GM18520 (cell line): ENCODE data around the gene RAET1L.
"Not testable (repeated sequence)": the region's sequence is repeated elsewhere in the genome, so short reads cannot be mapped to it uniquely, and the experiment has no call there.

Experiments
- ATAC-seq: cut with Tn5 transposase; IDR thresholded peaks from one replicate; pipeline ENCODE4 v1.9.1; 2021; ENCODE audit not compliant: unreplicated experiment

Gene RAET1L

DNA sequence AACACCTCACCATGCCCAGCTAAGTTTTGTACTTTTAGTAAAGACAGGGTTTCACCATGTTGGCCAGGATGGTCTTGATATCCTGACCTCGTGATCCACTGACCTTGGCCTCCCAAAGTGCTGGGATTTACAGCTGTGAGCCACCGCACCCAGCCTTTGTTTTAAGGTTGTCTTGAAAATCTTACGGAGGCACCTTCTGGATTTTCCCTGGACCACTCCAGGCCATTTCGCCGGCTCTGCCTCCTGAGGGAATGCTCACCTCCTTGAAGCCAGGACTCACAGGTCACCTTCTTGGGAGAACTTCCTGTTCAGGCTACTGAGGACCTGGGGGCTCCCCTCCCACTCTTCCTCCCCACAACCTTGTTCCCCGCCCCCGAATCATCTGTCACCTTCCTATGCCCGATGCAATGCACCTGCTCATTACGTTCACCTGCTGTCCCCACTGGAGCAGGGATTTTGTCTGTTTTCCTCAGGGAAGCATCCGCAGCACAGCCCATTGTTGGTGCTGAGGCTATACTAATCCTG is 19.4 kb upstream of the RAET1L start:
- ATAC-seq: no peak

- ATAC-seq: no peak
Measured at GRCh38 chr6:150043501-150044412, 18.4 kb upstream of the RAET1L start.

GRCh38 chr6:150043096-150043495 is 17.8 kb upstream of the RAET1L start:
- ATAC-seq: no peak

DNA sequence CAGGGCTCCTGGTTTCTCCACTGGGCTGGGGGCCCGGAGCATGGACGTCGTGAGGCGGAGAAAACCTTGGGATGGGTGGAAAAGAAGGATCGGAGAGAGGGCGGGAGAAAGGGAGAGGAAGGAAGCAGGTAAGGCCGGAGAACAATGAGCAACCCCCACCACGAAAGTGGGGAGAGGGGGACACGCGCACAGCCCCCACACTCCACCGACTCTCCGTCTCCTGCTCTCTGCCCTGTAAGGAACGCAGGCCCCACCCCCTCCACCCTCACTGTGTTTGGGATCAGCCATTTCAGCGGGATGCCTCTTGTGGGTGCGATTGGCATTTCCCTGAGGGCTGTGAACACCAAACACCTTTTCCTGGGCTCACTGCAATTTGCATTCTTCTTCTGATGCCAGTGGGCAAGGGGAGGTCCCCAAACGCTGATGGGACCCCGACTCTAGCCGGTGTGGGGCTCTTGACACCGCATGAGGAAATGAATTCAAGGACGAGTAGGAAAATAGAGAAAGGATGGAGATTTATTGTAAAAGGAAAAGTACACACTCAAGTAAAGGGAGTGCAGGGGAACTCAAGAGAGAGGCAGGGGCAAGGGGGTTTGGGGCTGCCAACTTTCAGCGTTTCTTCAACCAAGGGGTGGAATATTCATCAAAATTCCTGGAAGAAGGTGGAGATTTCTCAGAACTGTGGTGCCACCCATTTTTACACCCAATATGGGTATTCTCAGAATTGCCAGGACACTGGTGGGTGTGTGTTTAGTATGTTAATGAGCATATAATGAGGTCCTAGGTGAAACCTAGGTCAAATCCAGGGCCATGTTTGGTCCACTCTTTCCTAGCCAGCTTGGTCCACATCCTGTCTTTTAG is 13.1 kb upstream of the RAET1L start:
- ATAC-seq: no peak

GRCh38 chr6:150037526-150038201 is 12.3 kb upstream of the RAET1L start:
- no peak for ATAC-seq

DNA sequence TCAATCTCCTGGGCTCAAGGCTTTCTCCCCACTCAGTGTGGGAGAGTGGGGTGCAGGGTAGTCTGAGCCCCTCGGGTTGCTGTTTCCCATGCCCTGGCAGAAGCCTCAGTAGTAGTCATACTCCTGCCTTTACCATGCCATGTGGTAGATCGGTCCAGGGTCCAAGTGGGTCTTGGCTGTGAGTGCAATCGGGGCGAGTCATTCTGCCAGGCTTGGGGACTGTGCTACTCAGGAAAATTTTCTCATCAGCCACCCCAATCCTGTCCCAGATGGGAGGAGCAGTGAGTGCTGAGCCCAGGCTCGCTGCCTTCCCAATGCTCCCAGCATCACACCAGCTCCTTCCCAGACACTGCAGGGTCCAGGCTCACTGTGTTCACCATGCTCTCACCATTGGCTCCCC is 10.7 kb upstream of the RAET1L start:
- ATAC-seq: no peak

- no peak for ATAC-seq
Measured at GRCh38 chr6:150033207-150033771, 8.0 kb upstream of the RAET1L start.

- no peak for ATAC-seq
Measured at GRCh38 chr6:150032598-150032997, 7.3 kb upstream of the RAET1L start.

DNA sequence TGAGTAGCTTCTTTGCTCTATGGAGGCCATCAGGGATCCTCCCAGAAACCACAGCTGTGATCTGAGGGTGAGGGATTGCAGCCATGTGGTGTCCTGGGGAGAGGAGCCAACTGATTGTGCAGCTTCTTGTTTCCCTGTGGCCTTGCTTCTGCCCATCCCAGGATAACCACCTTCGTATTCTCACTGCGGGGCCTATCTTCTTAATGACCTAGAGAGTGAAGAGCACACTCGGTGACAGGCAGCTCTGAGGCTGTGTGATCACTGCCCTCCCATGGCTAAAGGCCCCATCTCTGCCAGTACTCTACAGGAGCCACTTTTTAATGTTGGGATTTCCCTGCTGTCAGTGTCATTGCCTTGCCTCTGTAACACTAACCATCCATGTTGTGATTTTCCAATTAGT is 5.3 kb upstream of the RAET1L start:
- ATAC-seq: no peak

DNA sequence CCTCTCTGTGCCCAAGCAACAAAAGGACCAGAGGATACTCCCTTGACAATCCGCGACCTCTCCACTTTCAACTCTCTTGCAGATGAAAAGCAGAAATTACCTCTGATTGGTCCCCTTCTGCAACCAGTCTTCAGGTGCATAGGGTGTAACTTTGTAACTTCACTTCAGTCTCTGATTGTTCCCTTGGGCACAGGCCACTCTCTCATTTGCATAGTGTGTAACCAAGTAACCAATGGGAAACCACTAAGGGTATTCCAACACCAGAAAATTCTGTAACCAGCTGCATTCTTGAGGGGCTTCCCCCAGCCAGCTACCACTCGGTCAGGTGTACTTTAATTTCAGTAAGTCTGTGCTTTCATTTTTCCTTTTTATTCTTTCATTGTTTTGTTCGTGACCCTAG is 4.4 kb upstream of the RAET1L start:
- ATAC-seq: no peak

- ATAC-seq: no peak
Measured at GRCh38 chr6:150029276-150029675, 3.9 kb upstream of the RAET1L start.

DNA sequence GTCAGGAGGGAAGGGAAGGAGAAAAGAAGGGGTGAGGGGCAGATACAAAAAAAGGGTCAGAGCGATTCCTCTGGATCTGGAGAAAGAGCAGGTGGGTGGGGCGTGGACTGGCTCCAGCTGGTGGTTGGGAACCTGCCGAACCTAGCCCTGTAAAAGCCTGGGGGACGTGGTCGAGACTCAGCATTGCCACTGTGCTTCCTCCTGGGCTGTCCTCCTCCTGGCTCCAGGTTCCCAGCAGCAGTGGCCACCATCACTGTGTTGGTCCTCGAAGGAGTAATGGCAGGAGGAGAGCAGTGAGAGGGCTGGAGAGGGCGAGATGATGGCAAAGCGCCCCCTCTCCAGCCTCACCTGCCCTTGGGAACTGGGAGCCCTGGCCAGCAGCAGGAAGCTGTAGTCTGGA is 3.5 kb upstream of the RAET1L start:
- no peak for ATAC-seq

DNA sequence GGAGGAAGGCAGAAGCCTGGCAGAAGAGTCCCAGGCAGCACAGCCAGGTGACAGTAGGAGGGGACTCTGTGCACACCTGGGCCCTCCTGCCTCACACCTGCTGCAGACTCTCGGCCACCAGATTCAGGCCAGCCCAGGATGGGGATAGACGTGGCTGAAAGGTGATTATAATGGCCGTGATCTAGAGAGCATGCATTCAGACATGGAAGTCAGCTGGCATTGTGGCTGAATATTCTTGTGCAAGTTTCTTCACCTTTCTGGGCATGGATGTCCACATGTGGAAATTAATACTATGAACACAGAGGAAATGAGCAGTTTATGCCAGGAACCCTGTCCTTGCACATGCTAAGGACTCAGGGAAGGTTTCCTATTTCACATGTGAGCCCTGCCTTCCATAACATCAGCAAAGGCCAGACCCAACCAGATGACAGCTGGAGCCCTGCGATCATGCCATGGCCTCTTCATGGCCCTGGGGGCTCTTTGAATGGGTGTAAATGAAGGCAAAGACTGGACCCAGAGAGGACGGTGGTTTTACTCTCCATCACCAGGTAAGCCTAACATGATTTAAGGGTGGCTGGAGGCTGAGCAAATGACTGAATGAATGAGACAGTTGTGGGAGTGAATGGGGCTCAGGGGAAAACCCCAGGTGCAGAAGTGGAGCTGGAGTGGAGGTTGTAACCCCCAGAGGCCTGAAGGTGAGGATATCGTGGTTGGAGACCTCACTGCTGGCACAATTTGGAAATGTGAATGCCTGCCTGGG is 2.7 kb upstream of the RAET1L start:
- ATAC-seq: no peak

GRCh38 chr6:150026976-150027805 is 1.9 kb upstream of the RAET1L start:
- ATAC-seq: no peak

- no peak for ATAC-seq
Measured at GRCh38 chr6:150024646-150025155, 631 bp downstream of the RAET1L start.

DNA sequence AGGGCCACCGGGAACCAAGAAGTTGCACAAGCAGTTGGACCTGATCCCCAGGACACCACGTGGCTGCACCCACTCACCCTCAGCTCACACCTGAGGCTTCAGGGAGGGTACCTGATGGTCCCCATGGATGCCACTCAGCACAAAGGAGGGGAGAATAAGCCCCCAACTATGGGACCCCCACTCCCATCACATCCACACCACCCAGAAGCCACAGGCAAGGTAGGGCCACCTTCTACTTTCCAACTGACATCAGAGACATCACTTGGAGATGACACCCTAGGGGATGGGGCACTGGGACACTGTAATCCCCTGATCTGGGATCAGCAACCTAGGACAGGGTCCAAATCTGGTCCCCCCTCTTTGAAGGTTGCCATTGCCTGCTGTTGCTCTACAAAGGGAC is 1.3 kb downstream of the RAET1L start:
- ATAC-seq: not testable (repeated sequence)

GRCh38 chr6:150021870-150022269 is 3.5 kb downstream of the RAET1L start:
- not testable (repeated sequence) for ATAC-seq

- no peak for ATAC-seq
Measured at GRCh38 chr6:150018846-150019580, 6.3 kb downstream of the RAET1L start.
